ENCODE measurements around the gene ROR1. TPM values are rescaled to one million over a fixed set of nuclear protein-coding genes. Genes with fewer than 3 reads are reported as not detected.

Gene ROR1
- total RNA-seq, 2 donors from 2014 or later, result 12.9 to 40.8 TPM

DNA sequence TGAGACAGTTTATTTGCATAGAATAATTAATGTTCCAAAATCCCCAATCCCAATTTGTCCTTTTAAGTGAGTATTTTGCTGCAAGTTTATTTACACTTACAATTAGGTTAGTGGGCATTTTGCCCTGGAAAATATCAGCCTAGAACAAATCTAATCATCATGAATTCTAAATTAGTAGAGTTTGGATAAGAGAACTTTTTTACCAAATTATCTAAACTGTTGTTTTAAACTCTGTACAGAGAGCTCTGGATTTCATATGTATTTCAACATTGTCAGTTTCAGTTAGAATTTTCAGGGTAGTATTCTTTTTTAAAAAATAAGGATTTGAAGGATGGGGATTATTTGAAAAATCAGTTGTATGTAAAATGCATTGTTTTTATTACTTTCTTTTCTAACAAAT is 401.8 kb downstream of the ROR1 start:
- Histone ChIP-seq H3K36me3 (peaks cover 23% of the 10 kb centered on the region), H3K27me3 (no peaks in the 10 kb centered on the region)

DNA sequence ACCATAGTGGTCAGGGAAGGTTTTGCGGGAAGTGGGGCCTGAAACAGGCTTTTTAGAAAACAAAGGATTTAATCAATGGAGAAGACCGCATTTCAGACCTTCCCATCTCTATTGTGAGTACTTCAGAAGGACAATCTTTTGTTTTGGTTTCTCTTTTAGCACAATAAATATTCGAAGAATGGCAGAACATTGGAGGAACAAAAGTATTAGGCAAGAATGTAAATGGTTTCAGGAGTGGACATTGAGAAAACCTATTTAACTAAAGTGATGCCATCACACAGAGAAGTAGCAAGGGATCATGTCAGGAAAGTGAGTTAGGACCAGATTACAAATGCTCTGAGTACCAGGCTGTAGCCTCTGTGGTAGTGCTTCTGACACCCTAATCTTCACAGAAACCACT is 402.8 kb downstream of the ROR1 start:
- Histone ChIP-seq H3K9me3 (no peaks in the 10 kb centered on the region), H3K27ac (no peak overlapping the region), H3K36me3 (peaks cover 23% of the 10 kb centered on the region), H3K27me3 (no peaks in the 10 kb centered on the region), H3K4me1 (no peaks in the 10 kb centered on the region), H3K4me3 (no peak overlapping the region)
- DNase-seq (ENCODE audit: low spot score), result no peak
- TF ChIP-seq, protein P1, sequence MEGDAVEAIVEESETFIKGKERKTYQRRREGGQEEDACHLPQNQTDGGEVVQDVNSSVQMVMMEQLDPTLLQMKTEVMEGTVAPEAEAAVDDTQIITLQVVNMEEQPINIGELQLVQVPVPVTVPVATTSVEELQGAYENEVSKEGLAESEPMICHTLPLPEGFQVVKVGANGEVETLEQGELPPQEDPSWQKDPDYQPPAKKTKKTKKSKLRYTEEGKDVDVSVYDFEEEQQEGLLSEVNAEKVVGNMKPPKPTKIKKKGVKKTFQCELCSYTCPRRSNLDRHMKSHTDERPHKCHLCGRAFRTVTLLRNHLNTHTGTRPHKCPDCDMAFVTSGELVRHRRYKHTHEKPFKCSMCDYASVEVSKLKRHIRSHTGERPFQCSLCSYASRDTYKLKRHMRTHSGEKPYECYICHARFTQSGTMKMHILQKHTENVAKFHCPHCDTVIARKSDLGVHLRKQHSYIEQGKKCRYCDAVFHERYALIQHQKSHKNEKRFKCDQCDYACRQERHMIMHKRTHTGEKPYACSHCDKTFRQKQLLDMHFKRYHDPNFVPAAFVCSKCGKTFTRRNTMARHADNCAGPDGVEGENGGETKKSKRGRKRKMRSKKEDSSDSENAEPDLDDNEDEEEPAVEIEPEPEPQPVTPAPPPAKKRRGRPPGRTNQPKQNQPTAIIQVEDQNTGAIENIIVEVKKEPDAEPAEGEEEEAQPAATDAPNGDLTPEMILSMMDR (IDR thresholded peaks at IDR 0.05), result no peak

More for the DNA sequence above, 401.8 kb downstream of the ROR1 start:
- no peak overlapping the region for H3K27ac ChIP-seq
- H3K9me3 ChIP-seq, result no peaks in the 10 kb centered on the region
- DNase-seq (ENCODE audit: low spot score), result no peak
- no peak overlapping the region for H3K4me3 ChIP-seq
- H3K4me1 ChIP-seq, result no peaks in the 10 kb centered on the region
- TF ChIP-seq, protein P1 (IDR thresholded peaks at IDR 0.05), result no peak

DNA sequence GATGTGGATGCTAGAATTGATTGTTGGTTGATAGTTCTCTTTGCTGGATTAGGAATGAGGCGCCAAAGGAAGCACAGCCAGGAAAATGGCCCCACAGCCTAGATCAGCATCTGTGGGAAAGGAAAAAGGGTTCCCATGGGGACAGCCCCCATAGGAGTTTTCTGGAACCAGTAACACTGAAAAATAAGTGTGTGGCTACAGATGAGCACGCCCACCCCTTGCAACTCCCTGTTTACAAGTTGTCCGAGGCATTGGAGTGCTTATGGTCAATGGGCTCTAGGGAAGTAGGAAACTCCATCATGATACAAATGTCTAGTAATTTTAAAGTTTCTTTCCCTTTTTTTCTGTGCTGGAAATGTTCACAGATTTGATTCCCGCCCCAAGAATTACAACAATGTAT is 405.8 kb downstream of the ROR1 start:
- H3K27me3 ChIP-seq, result no peaks in the 10 kb centered on the region
- no peak overlapping the region for H3K4me3 ChIP-seq
- no peaks in the 10 kb centered on the region for H3K4me1 ChIP-seq
- no peaks in the 10 kb centered on the region for H3K9me3 ChIP-seq
- H3K36me3 ChIP-seq, result peaks cover 23% of the 10 kb centered on the region
- H3K27ac ChIP-seq, result no peak overlapping the region
- TF ChIP-seq, protein P1 (IDR thresholded peaks at IDR 0.05), result no peak
- DNase-seq (ENCODE audit: low spot score), result no peak

DNA sequence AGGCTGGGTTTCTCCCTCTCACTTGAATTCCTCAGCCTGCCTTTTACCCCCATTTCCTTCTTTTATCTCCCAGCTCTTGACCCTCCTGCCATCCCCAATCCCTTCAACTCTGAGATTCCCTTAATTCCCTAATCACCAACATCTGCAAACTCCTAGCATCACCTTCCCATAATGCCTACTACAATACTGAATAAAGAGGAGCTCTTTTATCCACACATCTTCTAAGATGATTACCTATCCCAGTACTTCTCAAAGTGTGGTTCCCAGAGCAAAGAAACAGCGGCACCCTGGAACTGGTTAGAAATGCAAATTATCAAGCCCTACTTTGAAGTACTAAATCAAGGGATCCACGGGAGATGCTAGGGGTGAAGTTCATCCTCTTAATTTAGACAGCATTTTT is 408.4 kb downstream of the ROR1 start:
- no peak overlapping the region for H3K4me3 ChIP-seq
- no peak overlapping the region for H3K27ac ChIP-seq
- H3K27me3 ChIP-seq, result no peaks in the 10 kb centered on the region
- H3K36me3 ChIP-seq, result peaks cover 16% of the 10 kb centered on the region
- H3K4me1 ChIP-seq, result no peaks in the 10 kb centered on the region
- DNase-seq (ENCODE audit: low spot score), result no peak
- TF ChIP-seq, protein P1 (IDR thresholded peaks at IDR 0.05), result no peak
- no peaks in the 10 kb centered on the region for H3K9me3 ChIP-seq

DNA sequence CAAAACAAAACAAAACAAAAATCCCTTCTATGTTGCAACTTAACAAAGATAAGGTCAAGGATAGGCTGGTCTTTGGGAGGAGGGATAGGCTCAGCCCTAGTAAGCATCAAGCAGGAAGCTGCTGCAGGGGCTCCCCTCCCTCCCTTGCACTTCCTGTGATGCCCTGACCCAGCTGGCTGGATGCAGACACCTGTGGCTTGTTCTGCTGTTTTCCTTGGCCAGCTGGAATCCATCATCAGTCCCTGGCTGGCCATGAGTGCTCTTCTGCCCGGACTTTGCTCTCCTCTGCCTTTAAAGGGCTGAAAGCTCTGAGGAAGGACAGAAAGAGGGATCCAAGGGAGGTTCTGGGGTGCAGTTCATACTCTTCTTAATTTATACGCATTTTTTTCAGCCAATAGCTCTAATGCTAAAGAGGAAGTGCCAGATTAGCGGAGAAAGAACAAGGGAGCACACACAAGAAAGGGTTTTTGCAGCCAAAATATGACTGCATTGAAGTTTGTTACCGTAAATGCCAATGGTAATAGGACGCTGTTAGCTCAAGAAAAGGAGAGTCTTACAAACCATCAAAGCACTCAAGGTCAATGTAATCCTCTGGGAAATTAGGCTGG is 409.7 kb downstream of the ROR1 start:
- Histone ChIP-seq H3K9me3 (no peaks in the 10 kb centered on the region), H3K27me3 (no peaks in the 10 kb centered on the region), H3K36me3 (peaks cover 4% of the 10 kb centered on the region), H3K4me1 (no peaks in the 10 kb centered on the region), H3K4me3 (no peak overlapping the region), H3K27ac (no peak overlapping the region)
- no peak for DNase-seq (ENCODE audit: low spot score)
- TF ChIP-seq, protein P1 (IDR thresholded peaks at IDR 0.05), result no peak

DNA sequence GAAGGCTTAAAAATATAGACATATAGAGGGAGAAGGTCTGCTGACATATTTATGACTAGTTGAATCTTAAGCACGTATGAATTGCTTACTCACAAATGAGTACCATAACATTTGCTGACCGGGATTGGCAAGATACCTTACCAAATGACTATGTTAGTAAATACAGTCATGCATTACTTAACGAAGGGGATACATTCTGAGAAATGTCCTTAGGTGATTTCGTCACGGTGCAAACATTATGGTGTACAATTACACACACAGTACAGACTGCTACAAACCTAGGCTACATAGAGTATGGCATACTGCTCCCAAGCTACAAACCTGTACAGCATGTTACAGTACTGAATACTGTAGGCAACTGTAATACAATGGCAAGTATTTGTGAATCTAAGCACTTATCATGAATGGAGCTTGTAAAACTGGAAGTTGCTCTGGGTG is 410.2 kb downstream of the ROR1 start:
- TF ChIP-seq, protein P1 (IDR thresholded peaks at IDR 0.05), result no peak
- no peaks in the 10 kb centered on the region for H3K4me1 ChIP-seq

More for the DNA sequence above, 410.2 kb downstream of the ROR1 start:
- H3K9me3 ChIP-seq, result no peaks in the 10 kb centered on the region
- H3K36me3 ChIP-seq, result no peaks in the 10 kb centered on the region
- no peak overlapping the region for H3K4me3 ChIP-seq
- no peak for DNase-seq (ENCODE audit: low spot score)
- no peak overlapping the region for H3K27ac ChIP-seq
- no peaks in the 10 kb centered on the region for H3K27me3 ChIP-seq

Data from right atrium auricular region (tissue), 2 donors.